ENCODE data around the gene TECR. TPM values are rescaled to one million over a fixed set of nuclear protein-coding genes. Genes with fewer than 3 reads are reported as not detected.
"Not testable (repeated sequence)": the region's sequence is repeated elsewhere in the genome, so short reads cannot be mapped to it uniquely, and the experiment has no call there.

The TECR gene
- total RNA-seq, 2 experiments from 2014 or later, result 142 to 176 TPM

DNA sequence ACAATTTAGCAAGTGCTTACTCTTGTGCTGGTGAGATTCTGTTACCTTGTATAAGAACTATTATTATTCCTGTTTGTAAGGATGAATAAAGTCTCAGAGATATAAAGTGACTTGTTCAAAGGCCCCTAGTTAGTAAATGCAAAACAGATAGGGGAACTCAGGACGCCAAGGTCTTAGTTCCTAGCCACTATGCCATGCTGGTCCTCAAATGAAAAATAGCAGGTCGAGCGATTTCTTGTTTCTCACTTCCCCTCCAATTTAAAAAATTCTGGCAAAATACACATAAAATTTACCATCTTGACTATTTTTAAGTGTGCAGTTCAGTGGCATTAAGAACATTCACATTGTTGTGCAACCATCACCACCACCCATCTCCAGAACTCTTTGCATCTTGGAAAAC lies 1.1 kb downstream of the TECR start:
- Mint-ChIP-seq H3K27ac (peak overlapping the region; percentile 57), H3K4me3 (peak overlapping the region; percentile 90), H3K4me1 (peaks cover 24% of the 10 kb centered on the region), H3K36me3 (peaks cover 3% of the 10 kb centered on the region), H3K9me3 (ENCODE audit: low read depth) (no peaks in the 10 kb centered on the region), H3K27me3 (no peaks in the 10 kb centered on the region)
- ATAC-seq, result no peak
- DNase-seq, result no peak
- CTCF ChIA-PET, result interaction anchor here (0.8 to 1.2 kb wide), 3 partner anchors 10 to 394 kb away, joined by 3 to 4 read pairs (median 4); partner anchors contain the start of gene ASF1B

DNA sequence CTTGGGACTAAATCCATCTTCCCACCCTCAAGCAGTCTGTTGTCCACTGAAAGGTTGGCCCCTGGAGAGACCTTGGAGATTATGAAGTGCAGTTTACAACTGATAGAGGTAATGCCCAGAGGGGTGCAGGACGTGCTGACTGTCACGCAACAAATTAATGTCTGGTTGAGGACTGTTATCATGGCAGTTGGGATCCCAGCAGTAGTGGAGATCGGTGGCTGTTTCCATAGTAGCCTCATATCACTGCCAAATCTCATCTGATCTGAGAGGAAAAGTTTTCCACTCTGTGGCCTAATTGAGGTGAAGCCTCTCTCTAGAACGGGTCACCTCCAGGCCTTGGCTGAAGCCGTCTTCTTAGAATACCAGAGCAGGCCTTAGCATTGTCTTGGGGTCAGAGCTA lies 4.1 kb downstream of the TECR start:
- Mint-ChIP-seq H3K27ac (no peak overlapping the region), H3K4me3 (no peak overlapping the region), H3K9me3 (ENCODE audit: low read depth) (no peaks in the 10 kb centered on the region), H3K27me3 (no peaks in the 10 kb centered on the region), H3K36me3 (peaks cover 3% of the 10 kb centered on the region), H3K4me1 (peaks cover 26% of the 10 kb centered on the region)
- no peak for ATAC-seq
- CTCF ChIA-PET, result no interaction called here
- DNase-seq, result no peak

DNA sequence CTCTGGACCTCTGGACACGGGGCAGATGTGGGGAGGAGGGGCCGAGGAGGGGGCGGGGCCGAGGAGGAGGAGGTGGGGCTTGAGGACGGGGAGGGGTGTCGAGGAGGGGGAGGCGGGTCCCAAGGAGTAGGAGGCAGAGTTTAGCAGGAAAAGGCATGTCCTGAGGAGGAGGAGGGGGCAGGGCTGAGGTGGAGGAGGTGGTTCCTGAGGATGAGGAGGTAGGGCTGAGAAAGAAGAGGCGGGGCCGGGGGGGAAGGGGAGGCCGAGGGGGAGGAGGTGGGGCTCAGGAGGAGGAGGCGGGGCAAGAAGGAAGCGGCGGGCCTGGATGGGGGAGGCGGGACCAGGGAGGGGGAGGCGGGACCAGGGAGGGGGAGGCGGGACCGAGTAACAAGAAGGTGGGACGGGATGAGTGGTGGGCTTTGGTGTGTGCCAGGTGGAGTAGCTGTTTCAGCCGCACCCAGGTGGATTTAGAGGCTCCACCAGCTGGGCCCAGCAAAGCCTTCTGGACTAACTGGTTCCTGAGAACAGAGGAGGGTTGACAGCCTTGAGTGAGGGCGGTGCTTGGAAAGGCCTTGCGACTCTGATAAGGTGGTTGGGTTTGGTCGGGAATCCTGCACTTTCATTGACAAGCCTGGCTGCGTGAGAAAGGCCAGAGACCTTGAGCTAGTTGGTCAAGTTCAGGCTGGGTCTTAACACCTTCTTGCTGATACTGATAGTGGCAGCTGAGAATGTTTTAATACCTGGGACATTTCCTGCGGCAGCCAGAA lies 7.7 kb downstream of the TECR start:
- CTCF ChIA-PET, result interaction anchor here (0.9 to 2.3 kb wide), 5 partner anchors 18 to 37 kb away, joined by 3 to 10 read pairs (median 3); partner anchors contain the start of gene NDUFB7
- peaks cover 1% of the 10 kb centered on the region for H3K36me3 Mint-ChIP-seq
- H3K27ac Mint-ChIP-seq, result no peak overlapping the region
- no peaks in the 10 kb centered on the region for H3K27me3 Mint-ChIP-seq
- H3K9me3 Mint-ChIP-seq (ENCODE audit: low read depth), result no peaks in the 10 kb centered on the region
- H3K4me1 Mint-ChIP-seq, result peaks cover 12% of the 10 kb centered on the region
- peak; percentile 66 for ATAC-seq
- DNase-seq, result peak; percentile 68
- H3K4me3 Mint-ChIP-seq, result no peak overlapping the region

DNA sequence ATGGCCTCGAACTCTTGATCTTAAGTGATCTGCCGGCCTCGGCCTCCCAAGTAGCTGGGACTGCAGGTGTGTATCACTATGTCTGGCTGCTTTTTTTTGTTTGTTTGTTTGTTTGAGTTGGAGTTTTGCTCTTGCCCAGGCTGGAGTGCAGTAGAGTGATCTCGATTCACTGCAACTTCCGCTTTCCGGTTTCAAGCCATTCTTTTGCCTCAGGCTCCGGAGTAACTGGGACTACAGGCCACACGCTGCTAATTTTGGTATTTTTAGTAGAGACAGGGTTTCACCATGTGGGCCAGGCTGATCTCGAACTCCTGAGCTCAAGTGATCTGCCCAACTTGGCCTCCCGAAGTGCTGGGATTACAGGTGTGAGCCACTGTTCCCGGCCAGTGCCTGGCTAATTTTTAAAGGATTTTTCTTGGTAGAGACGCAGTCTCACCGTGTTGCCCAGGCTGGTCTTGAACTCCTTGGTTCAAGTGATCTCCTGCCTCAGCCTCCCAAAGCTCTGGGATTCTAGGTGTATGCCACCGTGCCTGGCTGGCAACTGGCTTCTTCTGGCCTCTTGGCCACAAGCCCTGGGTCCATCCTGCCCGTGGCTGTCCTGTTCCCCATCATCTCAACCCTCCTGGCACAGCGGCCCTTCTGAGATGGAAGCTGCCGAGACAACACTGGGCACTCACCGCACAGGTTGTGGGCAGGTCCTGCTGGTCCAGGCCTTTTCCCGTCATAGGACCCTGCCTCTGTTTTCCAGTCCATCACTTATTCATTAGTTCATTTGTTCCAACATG lies 11.5 kb downstream of the TECR start:
- CTCF ChIA-PET, result interaction anchor here (1.4 kb wide), 1 partner anchor 15 kb away, joined by 6 read pairs; no protein-coding TSS in a partner anchor
- Mint-ChIP-seq H3K27me3 (no peaks in the 10 kb centered on the region), H3K36me3 (no peaks in the 10 kb centered on the region), H3K9me3 (ENCODE audit: low read depth) (no peaks in the 10 kb centered on the region), H3K4me1 (peaks cover 4% of the 10 kb centered on the region), H3K27ac (no peak overlapping the region), H3K4me3 (no peak overlapping the region)
- ATAC-seq (no peak), DNase-seq (no peak)

DNA sequence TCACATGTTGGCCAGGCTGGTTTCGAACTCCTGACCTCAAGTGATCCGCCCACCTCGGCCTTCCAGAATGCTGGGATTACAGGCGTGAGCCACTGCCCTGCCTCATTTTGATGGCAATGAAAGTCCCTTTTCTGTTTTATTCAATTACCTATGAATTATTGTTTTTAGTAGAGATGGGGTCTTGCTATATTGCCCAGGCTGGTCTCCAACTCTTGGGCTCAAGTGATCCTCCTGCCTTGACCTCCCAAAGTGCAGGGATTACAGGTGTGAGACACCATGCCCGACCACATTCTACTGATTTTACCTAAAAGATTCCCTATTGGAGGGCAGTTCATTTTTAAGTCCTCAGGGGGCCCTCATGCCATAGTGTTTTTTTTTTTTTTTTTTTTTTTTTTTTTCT lies 12.6 kb downstream of the TECR start:
- CTCF ChIA-PET, result interaction anchor here (1.8 kb wide), 1 partner anchor 14 kb away, joined by 5 read pairs; no protein-coding TSS in a partner anchor
- not testable (repeated sequence) for H3K36me3 Mint-ChIP-seq

DNA sequence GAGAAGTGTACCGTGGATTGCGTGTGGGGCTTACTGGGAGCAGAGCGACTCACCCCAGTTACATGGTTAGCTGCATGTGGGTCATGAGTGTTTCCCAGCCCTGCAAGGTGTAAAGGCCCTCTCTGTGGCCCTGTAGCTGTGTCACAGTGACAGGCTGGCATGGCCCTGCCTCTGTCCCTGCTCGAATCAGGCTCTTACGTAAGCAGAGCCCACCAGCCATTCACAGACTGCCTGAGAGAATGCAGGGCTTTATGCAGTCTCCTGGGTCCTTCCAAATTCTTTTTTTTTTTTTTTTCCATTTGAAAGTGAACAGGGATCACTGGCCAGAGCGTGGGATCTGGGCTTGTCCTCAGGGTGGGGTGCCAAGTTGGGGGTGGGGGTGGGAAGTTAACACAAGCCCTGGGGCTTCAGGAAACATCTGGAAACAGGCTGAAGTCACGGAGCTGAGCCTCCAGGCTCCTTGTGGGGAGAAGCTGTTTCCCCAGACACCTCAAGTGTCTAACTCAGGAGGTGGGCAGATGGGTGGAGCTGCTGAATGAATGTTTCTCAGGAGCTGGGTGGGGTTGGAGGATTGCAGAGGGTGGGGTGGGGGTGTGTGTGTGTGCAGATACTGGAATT lies 13.4 kb downstream of the TECR start:
- ATAC-seq, result no peak
- Mint-ChIP-seq H3K4me3 (no peak overlapping the region), H3K9me3 (ENCODE audit: low read depth) (no peaks in the 10 kb centered on the region), H3K27ac (no peak overlapping the region), H3K27me3 (no peaks in the 10 kb centered on the region), H3K36me3 (no peaks in the 10 kb centered on the region), H3K4me1 (no peaks in the 10 kb centered on the region)
- CTCF ChIA-PET, result interaction anchor here (1.8 kb wide), 1 partner anchor 13 kb away, joined by 5 read pairs; no protein-coding TSS in a partner anchor
- DNase-seq, result no peak

More for the DNA sequence above, 12.6 kb downstream of the TECR start:
- not testable (repeated sequence) for H3K27ac Mint-ChIP-seq; H3K9me3 Mint-ChIP-seq (ENCODE audit: low read depth); H3K27me3 Mint-ChIP-seq; H3K4me1 Mint-ChIP-seq; ATAC-seq; H3K4me3 Mint-ChIP-seq; DNase-seq

DNA sequence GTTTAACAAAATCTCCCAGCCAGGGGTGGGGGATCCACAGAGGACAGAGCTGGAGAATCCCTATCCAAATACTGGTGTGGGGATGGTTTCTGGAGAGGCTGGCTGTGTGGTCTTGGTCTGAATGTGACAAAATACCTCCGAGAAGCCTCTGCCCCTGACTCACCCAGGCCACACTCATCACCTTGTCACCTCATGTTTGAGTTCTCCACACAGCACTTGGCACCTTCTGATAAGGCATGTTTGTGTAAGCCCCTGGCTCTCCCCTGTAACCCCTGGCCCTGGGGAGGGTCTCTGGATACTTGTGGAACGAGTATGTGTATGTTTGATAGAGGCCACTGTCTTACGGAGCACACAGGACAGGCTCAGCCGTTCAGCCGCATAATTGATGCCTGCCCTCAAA lies 14.7 kb downstream of the TECR start:
- ATAC-seq (no peak), DNase-seq (no peak)
- no peaks in the 10 kb centered on the region for H3K9me3 Mint-ChIP-seq (ENCODE audit: low read depth)
- H3K27me3 Mint-ChIP-seq, result no peaks in the 10 kb centered on the region
- H3K4me1 Mint-ChIP-seq, result peaks cover 1% of the 10 kb centered on the region
- H3K4me3 Mint-ChIP-seq, result no peak overlapping the region
- CTCF ChIA-PET, result no interaction called here
- H3K27ac Mint-ChIP-seq, result no peak overlapping the region
- peaks cover 4% of the 10 kb centered on the region for H3K36me3 Mint-ChIP-seq

DNA sequence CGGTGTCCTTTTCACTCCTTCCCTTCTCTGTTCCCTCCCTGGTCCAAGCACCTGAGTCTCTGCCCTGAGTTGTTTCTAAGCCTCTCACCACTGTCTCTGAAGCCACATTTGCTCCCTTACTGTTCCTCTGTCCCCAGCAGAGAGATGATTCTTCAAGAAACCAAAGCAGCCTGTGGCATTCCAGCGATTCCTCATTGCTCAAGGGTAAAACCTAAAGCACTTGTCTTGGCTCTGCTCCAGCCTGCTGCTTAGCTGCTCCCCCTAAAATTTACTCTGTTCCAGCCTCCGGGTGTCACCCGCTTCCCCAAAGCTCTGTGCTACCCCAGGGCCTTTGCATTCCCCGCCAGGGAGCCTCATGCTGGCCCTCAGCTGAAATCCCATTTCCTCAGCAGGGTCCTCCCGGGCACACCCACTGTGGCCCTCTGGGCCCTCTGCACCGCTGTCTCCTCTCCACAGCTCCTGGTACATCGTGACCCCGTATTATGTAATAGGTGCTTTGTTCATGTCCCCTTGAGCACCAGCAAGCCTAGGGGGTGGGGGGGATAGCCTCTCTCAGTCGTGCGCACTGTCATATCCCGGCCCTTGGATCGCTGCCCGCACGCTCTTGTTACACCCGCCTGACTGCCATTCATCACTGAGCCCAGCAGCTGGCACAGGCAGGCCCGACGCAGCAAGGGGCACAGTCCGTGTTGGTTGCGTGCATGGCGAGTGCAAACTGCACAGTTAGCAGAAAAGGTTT lies 15.8 kb downstream of the TECR start:
- H3K36me3 Mint-ChIP-seq, result peaks cover 8% of the 10 kb centered on the region
- H3K27me3 Mint-ChIP-seq, result no peaks in the 10 kb centered on the region
- no peak overlapping the region for H3K4me3 Mint-ChIP-seq

DNA sequence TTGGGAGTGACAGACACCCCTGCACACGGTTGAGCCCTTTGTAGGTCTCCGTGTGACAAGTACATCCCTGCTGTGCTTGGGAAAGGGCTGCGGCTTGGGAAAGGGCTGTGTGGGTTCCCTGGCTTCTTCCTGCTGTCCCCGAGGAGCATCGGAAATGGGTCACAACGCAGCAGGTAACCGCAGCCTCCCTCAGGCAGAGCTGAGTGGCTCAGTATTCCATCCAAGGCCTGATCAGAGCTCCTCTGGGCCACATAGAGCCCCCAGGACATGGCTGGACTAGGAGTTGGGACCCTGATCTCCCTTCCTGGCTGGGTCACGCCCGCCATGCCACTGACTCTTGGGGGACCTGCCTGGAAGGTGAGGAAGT lies 16.3 kb downstream of the TECR start:
- no peak overlapping the region for H3K4me3 Mint-ChIP-seq
- CTCF ChIA-PET, result no interaction called here
- H3K27me3 Mint-ChIP-seq, result no peaks in the 10 kb centered on the region
- H3K4me1 Mint-ChIP-seq, result peaks cover 4% of the 10 kb centered on the region
- H3K9me3 Mint-ChIP-seq (ENCODE audit: low read depth), result no peaks in the 10 kb centered on the region
- H3K27ac Mint-ChIP-seq, result no peak overlapping the region
- peaks cover 8% of the 10 kb centered on the region for H3K36me3 Mint-ChIP-seq
- no peak for DNase-seq
- no peak for ATAC-seq

More for the DNA sequence above, 15.8 kb downstream of the TECR start:
- DNase-seq (no peak), ATAC-seq (no peak)
- CTCF ChIA-PET, result no interaction called here
- Mint-ChIP-seq H3K27ac (no peak overlapping the region), H3K4me1 (peaks cover 3% of the 10 kb centered on the region), H3K9me3 (ENCODE audit: low read depth) (no peaks in the 10 kb centered on the region)

DNA sequence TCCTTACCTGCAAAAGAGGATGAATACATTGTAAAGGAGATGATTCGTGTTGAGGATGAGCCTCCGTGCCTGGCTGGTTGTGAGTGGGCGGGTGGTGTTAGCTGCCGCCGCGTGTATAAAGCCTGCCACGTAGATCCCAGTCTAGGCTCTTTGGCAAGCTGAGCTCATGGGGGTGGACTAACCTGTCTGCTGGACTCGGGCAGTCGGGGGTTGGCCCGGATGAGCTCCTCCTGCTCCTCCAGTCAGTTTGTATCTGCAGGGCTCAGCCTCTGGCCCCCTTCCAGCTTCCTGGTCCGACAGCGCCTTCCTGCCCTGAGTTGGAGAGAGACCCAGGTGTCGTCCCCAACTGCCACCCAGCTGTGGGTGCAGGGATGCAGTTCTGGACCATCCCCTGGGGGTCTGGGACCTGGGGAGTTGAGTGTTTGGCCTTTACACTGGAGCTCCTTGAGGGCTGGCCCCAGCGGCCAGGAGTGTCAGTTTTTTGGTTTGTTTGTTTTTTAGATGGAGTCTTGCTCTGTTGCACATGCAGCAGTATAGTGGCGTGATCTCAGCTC lies 20.9 kb downstream of the TECR start:
- H3K27ac Mint-ChIP-seq, result no peak overlapping the region
- peaks cover 16% of the 10 kb centered on the region for H3K4me1 Mint-ChIP-seq
- peaks cover 8% of the 10 kb centered on the region for H3K36me3 Mint-ChIP-seq
- ATAC-seq, result no peak
- no peaks in the 10 kb centered on the region for H3K9me3 Mint-ChIP-seq (ENCODE audit: low read depth)
- no peak for DNase-seq
- H3K4me3 Mint-ChIP-seq, result no peak overlapping the region
- H3K27me3 Mint-ChIP-seq, result no peaks in the 10 kb centered on the region
- CTCF ChIA-PET, result interaction anchor here (1.5 to 1.6 kb wide), 3 partner anchors 22 to 45 kb away, joined by 4 to 10 read pairs (median 8); partner anchors contain the start of gene NDUFB7

DNA sequence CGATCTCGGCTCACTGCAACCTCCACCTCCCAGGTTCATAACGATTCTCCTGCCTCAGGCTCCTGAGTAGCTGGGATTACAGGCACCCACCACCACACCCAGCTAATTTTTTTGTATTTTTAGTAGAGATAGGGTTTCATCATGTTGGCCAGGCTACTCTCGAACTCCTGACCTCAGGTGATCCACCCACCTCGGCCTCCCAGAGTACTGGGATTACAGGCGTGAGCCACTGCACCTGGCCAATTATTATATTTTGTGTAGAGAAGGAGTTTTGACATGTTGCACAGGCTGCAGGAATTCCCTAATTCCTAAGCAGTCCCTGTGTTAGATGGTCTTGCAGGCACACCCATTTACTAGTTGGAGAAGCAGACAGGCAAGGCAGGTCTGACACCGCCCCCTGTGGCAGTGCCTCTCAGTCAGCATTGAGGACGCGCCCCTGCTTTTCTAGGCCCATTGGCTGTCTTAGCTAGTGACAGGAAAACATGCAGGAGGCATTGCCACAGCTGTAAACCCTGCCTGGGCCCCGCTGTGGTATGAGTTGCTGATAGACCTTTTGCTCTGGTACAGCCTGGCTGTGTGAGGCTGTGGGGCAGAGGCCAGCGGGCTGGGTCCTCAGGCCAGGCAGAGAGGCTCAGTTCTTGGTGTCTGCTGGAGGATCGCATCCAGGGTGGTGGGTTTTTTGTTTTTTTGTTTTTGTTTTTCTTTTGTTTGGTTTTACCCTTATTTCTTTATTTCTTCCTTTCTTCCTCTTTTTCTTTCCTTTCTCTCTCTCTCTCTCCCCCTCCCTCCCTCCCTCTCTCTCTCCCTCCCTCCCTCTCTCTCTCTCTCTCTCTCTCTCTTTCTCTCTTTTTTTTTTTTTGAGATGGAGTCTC lies 22.0 kb downstream of the TECR start:
- H3K4me3 Mint-ChIP-seq; H3K36me3 Mint-ChIP-seq; H3K9me3 Mint-ChIP-seq (ENCODE audit: low read depth); H3K27me3 Mint-ChIP-seq: not testable (repeated sequence)
- CTCF ChIA-PET, result interaction anchor here (0.6 to 1.6 kb wide), 7 partner anchors 16 to 110 kb away, joined by 3 to 10 read pairs (median 4); partner anchors contain the start of gene NDUFB7
- DNase-seq, result peak; percentile 87
- ATAC-seq, result peak; percentile 96
- peak overlapping the region; percentile 70 for H3K27ac Mint-ChIP-seq
- peaks cover 23% of the 10 kb centered on the region for H3K4me1 Mint-ChIP-seq

DNA sequence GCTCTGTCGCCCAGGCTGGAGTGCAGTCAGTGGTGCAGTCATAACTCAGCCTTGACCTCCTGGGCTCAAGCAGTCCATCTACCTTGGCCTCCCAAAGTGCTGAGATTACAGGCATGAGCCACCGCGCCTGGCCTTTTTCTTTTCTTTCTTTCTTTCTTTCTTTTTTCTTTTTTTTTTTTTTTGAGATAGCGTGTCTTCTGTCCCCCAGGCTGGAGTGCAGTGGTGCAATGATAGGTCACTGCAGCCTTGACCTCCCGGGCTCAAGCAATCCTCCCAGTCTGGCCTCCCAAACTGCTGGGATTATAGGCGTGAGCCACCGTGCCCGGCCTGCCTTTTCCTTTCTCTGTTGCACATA lies 22.6 kb downstream of the TECR start:
- not testable (repeated sequence) for H3K27me3 Mint-ChIP-seq; H3K36me3 Mint-ChIP-seq; ATAC-seq; DNase-seq; H3K4me3 Mint-ChIP-seq; H3K9me3 Mint-ChIP-seq (ENCODE audit: low read depth); H3K27ac Mint-ChIP-seq
- CTCF ChIA-PET, result interaction anchor here (0.6 to 1.5 kb wide), 6 partner anchors 16 to 110 kb away, joined by 3 to 10 read pairs (median 4); no protein-coding TSS in a partner anchor
- H3K4me1 Mint-ChIP-seq, result peaks cover 27% of the 10 kb centered on the region

Measured in activated CD8-positive, alpha-beta memory T cell treated with anti-CD3 and anti-CD28 coated beads, Interleukin-2, amount 10 ng/mL, durations not matched to agents 7 days and 5 days (primary cell).